K562 (cell line): ENCODE measurements around the gene PITRM1. TPM values are rescaled to one million over a fixed set of nuclear protein-coding genes. Genes with fewer than 3 reads are reported as not detected.

Experiments used
- ATAC-seq: fragments of 200-7000 bp; cut with Tn5 transposase; 3 replicates; pipeline ENCODE4 v1.9.1; 2020; ENCODE audit warnings: moderate library complexity
- BruUV-seq: library from RNA; stranded (reverse); fragments of 400-500 nt; replicated peaks from 2 replicates; lab custom pipeline; 2021; lab: Mats Ljungman, UMichigan
- CTCF ChIA-PET: fragments of 300-600 bp; formaldehyde crosslinking; extraction: SDS; loops from one replicate; lab custom pipeline; 2021; ENCODE audit warnings: low intra/inter-chr PET ratio; lab: Yijun Ruan, JAX
- POLR2A ChIA-PET: fragments of 300-600, 350-650 bp; sonication (Branson Sonifier 250); formaldehyde crosslinking; extraction: SDS; loops from one replicate; lab custom pipeline; 2021; ENCODE audit warnings: antibody characterized with exemption, inconsistent platforms; lab: Yijun Ruan, JAX
- DNase-seq, 4 experiments: peaks; one replicate each; pipeline versions ENCODE4 v3.0.0 to v3.0.0-alpha.2; 2011 to 2018; ENCODE audit warnings: low spot score in 3 of 4, mixed read lengths in 3 of 4; ENCODE audit errors: extremely low read depth in 1 of 4
- FAIRE-seq: peaks from 2 replicates; lab custom pipeline; 2011; peaks lifted over from hg19 to GRCh38; lab: Jason Lieb, UNC
- H2AFZ ChIP-seq: 2 replicates; pipeline ENCODE4 v1.6.0; 2011; ENCODE audit warnings: low read depth, low read length, control low read depth, inconsistent platforms
- H3K27ac ChIP-seq: fragments of 200-600 bp; 3 replicates; pipeline ENCODE4 v1.8.0; 2011; ENCODE audit warnings: low read depth, mild to moderate bottlenecking, control low read depth, inconsistent platforms, low read length, moderate library complexity, mixed read lengths; ENCODE audit errors: extremely low read depth
- H3K27me3 ChIP-seq, 2 experiments: fragments of 300-600 bp in 1 of 2; 2 replicates in 1 of 2; 3 replicates in 1 of 2; pipeline versions ENCODE4 v1.6.0 to v1.8.0; 2011; ENCODE audit warnings: inconsistent platforms in 2 of 2, low read length in 2 of 2, mild to moderate bottlenecking in 1 of 2, mixed read lengths in 1 of 2, moderate library complexity in 1 of 2; ENCODE audit not compliant: control insufficient read depth in 2 of 2, insufficient read depth in 2 of 2
- H3K36me3 ChIP-seq: fragments of 300-600 bp; 3 replicates; pipeline ENCODE4 v1.8.0; 2011; ENCODE audit warnings: mild to moderate bottlenecking, low read length, inconsistent platforms; ENCODE audit not compliant: control insufficient read depth, insufficient read depth
- H3K4me1 ChIP-seq, 2 experiments: fragments of 200-600 bp in 1 of 2; replicated peaks in 1 of 2; 2 replicates in 1 of 2; 3 replicates in 1 of 2; pipeline versions ENCODE4 v1.5.1 to v1.8.0; 2011; ENCODE audit warnings: inconsistent platforms in 2 of 2, low read length in 2 of 2, mild to moderate bottlenecking in 1 of 2, mixed read lengths in 1 of 2, moderate library complexity in 1 of 2; ENCODE audit not compliant: control insufficient read depth in 2 of 2, insufficient read depth in 2 of 2
- H3K4me2 ChIP-seq: 2 replicates; pipeline ENCODE4 v1.6.1; 2011; ENCODE audit warnings: low read length, control low read depth, inconsistent platforms, mixed read lengths; ENCODE audit not compliant: insufficient read depth
- H3K4me3 ChIP-seq: fragments of 200-600 bp; sonication (generic), shearing (Covaris generic); 2 replicates; pipeline ENCODE4 v1.5.1; 2016; ENCODE audit warnings: control low read depth, inconsistent platforms
- H3K79me2 ChIP-seq: fragments of 200-600 bp; 3 replicates; pipeline ENCODE4 v1.8.0; 2011; ENCODE audit warnings: low read length, inconsistent platforms; ENCODE audit not compliant: control insufficient read depth, insufficient read depth
- H3K9ac ChIP-seq, 2 experiments: 2 replicates each; pipeline versions ENCODE4 v1.6.0 to v1.6.1; 2011; ENCODE audit warnings: low read depth in 2 of 2, low read length in 2 of 2, control low read depth in 1 of 2, inconsistent platforms in 1 of 2, mild to moderate bottlenecking in 1 of 2, mixed read lengths in 1 of 2; ENCODE audit not compliant: insufficient read depth in 1 of 2
- H3K9me1 ChIP-seq: one replicate; pipeline ENCODE4 v1.6.0; 2011; ENCODE audit warnings: inconsistent platforms, mild to moderate bottlenecking, low read length, moderate library complexity; ENCODE audit not compliant: control insufficient read depth, insufficient read depth
- H3K9me3 ChIP-seq: replicated peaks from 2 replicates; pipeline ENCODE4 v1.5.1; 2011; ENCODE audit warnings: low read depth, low read length, inconsistent platforms; ENCODE audit not compliant: control insufficient read depth, insufficient read depth
- H4K20me1 ChIP-seq: replicated peaks from 2 replicates; pipeline ENCODE4 v1.6.1; 2011; ENCODE audit warnings: low read length, inconsistent platforms, mixed read lengths; ENCODE audit not compliant: control insufficient read depth, insufficient read depth
- OTX1 ChIP-seq: fragments of 450-650 bp; formaldehyde crosslinking; IDR thresholded peaks from 2 replicates; pipeline ENCODE4 v1.4.0; 2022; ENCODE audit warnings: mild to moderate bottlenecking
- PTRF ChIP-seq: fragments of 450-650 bp; IDR thresholded peaks from 2 replicates; pipeline ENCODE4 v1.6.1; 2016; ENCODE audit warnings: mild to moderate bottlenecking, missing genetic modification characterization, missing compliant biosample characterization
- RFX1 ChIP-seq: fragments of 450-650 bp; IDR thresholded peaks from 2 replicates; pipeline ENCODE4 v1.6.1; 2016; ENCODE audit warnings: mild to moderate bottlenecking, moderate library complexity
- ZFP91 ChIP-seq: sonication (generic); formaldehyde crosslinking; IDR thresholded peaks from 2 replicates; pipeline ENCODE4 v1.8.0; 2022; ENCODE audit warnings: mild to moderate bottlenecking, missing genetic modification reagents
- ZNF699 ChIP-seq: fragments of 250-450 bp; sonication (Bioruptor Pico); IDR thresholded peaks from 2 replicates; pipeline ENCODE4 v1.8.0; 2021; ENCODE audit warnings: mild to moderate bottlenecking, moderate library complexity; ENCODE audit not compliant: insufficient replicate concordance
- WGBS: fragments of 100-300 bp; shearing (Covaris generic); methylation state at CpG from one replicate; pipeline ENCODE4 v1.1.6; 2016; ENCODE audit warnings: low coverage, mixed read lengths; ENCODE audit not compliant: insufficient coverage; ENCODE audit errors: missing lambda C conversion rate; 5-methylcytosine and 5-hydroxymethylcytosine counted together
- in situ Hi-C: fragments of 300-500 bp; cut with MboI; formaldehyde crosslinking; loops from 4 replicates; pipeline ENCODE4 v1.15.0; 2018; ENCODE audit warnings: inconsistent platforms, mixed read lengths
- intact Hi-C: fragments of 100-400 bp; cut with micrococcal nuclease; formaldehyde crosslinking; loops from 2 replicates; pipeline ENCODE4 v1.14.2; 2022
- polyA plus RNA-seq, 8 experiments: library from polyadenylated mRNA; depleted of rRNA in 4 of 8; stranded (reverse) in 5 of 8; unstranded in 3 of 8; fragments of >200 nt; fragmentation: Nextera tagmentation in 2 of 8; fragmentation: Illumina TruSeq in 1 of 8; extraction: Ambion mirVana in 2 of 8; extraction: Trizol in 1 of 8; gene quantifications; 2 replicates each; pipeline versions ENCODE4 v1.2.1 to v1.2.3, GENCODE V29; 2011 to 2014; ENCODE audit warnings: inconsistent platforms in 1 of 8, missing spikeins in 1 of 8
- total RNA-seq, 7 experiments: library from RNA; depleted of rRNA in 6 of 7; stranded (reverse); fragments of >200 nt in 6 of 7; fragmentation: Illumina TruSeq in 2 of 7; extraction: Trizol in 2 of 7; gene quantifications; 2 replicates each; pipeline versions ENCODE4 v1.2.1 to v1.2.3, GENCODE V29; 2011 to 2021; ENCODE audit warnings: low replicate concordance in 1 of 7
- TF ChIP-seq, protein P1 (sequence below), 2 experiments: fragments of 200-800 bp in 1 of 2; sonication (Bioruptor generic) in 1 of 2; sonication (generic) in 1 of 2; formaldehyde crosslinking in 1 of 2; IDR thresholded peaks in 1 of 2; conservative IDR thresholded peaks in 1 of 2; 2 replicates each; pipeline versions ENCODE4 v1.5.0 to v1.6.1; 2016 to 2020; ENCODE audit warnings: missing compliant biosample characterization in 1 of 2, missing genetic modification characterization in 1 of 2, missing genetic modification reagents in 1 of 2
- TF ChIP-seq, protein P2 (sequence below): fragments of 250-450 bp; sonication (Bioruptor Pico); IDR thresholded peaks from 2 replicates; pipeline ENCODE4 v1.8.0; 2022; ENCODE audit warnings: inconsistent platforms, mild to moderate bottlenecking, moderate library complexity, borderline replicate concordance

The PITRM1 gene
- total and polyA plus RNA-seq, 9 of the 15 experiments (the other 6 are each of a cell fraction or from before 2014, with no cell fraction given), result 21.1 to 70.4 (median 39.7) TPM

GRCh38 chr10:3167611-3168330 is 4.8 kb downstream of the PITRM1 start (continued):
- TF ChIP-seq RFX1, result no peak
- TF ChIP-seq PTRF (tag), result no peak
- TF ChIP-seq ZNF699 (CRISPR knock-in tag), result no peak

DNA sequence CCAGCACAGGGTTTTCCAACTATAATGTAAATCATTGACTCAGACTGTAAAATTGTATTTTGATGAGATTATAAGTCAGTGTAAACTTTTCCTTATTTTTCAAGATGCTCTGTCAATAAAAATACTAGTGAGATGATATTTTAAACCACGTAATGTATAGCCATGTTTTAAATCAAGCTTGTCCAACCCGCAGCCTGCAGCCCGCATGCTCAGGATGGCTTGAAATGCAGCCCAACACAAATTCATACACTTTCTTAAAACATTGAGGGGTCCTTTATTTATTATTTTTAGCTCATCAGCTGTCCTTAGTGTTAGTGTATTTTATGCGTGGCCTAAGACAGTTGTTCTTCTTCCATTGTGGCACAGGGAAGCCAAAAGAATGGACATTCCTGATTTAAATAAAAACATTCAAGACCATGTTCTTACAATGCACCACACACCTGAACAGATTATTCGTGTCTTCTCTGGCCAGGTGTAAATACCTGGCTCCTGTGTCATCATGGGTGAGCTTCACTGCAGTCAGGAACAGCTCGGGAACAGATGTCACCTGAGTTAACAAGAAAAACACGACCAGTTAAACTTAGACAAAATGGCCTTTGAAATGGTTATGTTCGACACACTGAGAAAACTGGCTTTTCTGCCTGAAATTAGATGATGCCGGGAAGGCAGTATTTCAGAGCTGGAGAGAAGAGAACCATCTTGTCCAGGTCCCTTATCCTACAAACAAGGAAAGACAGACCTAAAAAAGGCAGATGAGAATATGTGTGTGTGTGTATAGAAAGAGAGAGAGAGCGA is 5.9 kb downstream of the PITRM1 start:
- BruUV-seq, result no TSS peak
- no peak for FAIRE-seq

More for the DNA sequence above, 5.9 kb downstream of the PITRM1 start:
- CTCF ChIA-PET, result no interaction called here
- ATAC-seq (no peak), DNase-seq (no peak)
- in situ Hi-C loops, result no loop called here
- H4K20me1 ChIP-seq, result no peaks in the 10 kb centered on the region
- intact Hi-C loops, result no loop called here
- no peaks in the 10 kb centered on the region for H3K9me1 ChIP-seq
- H3K4me3 ChIP-seq, result no peak overlapping the region
- H3K36me3 ChIP-seq, result peaks cover 84% of the 10 kb centered on the region
- H3K27ac ChIP-seq, result no peak overlapping the region
- H3K27me3 ChIP-seq, result no peaks in the 10 kb centered on the region
- WGBS, result 92% methylated on average over 9 of the region's 10 CpGs
- H3K9ac ChIP-seq, result no peak overlapping the region
- POLR2A ChIA-PET, result interaction anchor here (0.7 to 0.8 kb wide), 2 partner anchors 7 to 93 kb away, joined by 3 read pairs; no protein-coding TSS in a partner anchor
- peaks cover 3 to 4% of the 10 kb centered on the region in 2 experiments; a peak in 3 of 5 replicates for H3K4me1 ChIP-seq
- H2AFZ ChIP-seq, result no peak overlapping the region
- H3K79me2 ChIP-seq, result peaks cover 17% of the 10 kb centered on the region
- TF ChIP-seq, protein P1, sequence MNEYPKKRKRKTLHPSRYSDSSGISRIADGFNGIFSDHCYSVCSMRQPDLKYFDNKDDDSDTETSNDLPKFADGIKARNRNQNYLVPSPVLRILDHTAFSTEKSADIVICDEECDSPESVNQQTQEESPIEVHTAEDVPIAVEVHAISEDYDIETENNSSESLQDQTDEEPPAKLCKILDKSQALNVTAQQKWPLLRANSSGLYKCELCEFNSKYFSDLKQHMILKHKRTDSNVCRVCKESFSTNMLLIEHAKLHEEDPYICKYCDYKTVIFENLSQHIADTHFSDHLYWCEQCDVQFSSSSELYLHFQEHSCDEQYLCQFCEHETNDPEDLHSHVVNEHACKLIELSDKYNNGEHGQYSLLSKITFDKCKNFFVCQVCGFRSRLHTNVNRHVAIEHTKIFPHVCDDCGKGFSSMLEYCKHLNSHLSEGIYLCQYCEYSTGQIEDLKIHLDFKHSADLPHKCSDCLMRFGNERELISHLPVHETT (CRISPR knock-in tag; conservative IDR thresholded peaks at IDR 0.05 in 1 of 2, IDR thresholded peaks at IDR 0.05 in 1 of 2), result no peak
- no peak for TF ChIP-seq OTX1 (CRISPR knock-in tag)
- TF ChIP-seq ZFP91 (CRISPR knock-in tag), result no peak
- TF ChIP-seq, protein P2, sequence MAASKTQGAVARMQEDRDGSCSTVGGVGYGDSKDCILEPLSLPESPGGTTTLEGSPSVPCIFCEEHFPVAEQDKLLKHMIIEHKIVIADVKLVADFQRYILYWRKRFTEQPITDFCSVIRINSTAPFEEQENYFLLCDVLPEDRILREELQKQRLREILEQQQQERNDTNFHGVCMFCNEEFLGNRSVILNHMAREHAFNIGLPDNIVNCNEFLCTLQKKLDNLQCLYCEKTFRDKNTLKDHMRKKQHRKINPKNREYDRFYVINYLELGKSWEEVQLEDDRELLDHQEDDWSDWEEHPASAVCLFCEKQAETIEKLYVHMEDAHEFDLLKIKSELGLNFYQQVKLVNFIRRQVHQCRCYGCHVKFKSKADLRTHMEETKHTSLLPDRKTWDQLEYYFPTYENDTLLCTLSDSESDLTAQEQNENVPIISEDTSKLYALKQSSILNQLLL, result no peak
- H3K9me3 ChIP-seq, result no peaks in the 10 kb centered on the region
- H3K4me2 ChIP-seq, result no peak overlapping the region
